HEK293 (cell line): ENCODE measurements around the gene NUP88.

Experiments
- CTCF ChIP-seq: fragments of 450-650 bp; formaldehyde crosslinking; IDR thresholded peaks from 2 replicates; pipeline ENCODE4 v1.5.1; 2016; ENCODE audit warnings: missing biosample characterization, missing genetic modification characterization
- INSM2 ChIP-seq: fragments of 450-650 bp; formaldehyde crosslinking; IDR thresholded peaks from 2 replicates; pipeline ENCODE4 v1.5.1; 2016; ENCODE audit warnings: missing biosample characterization, missing genetic modification characterization
- PRDM1 ChIP-seq: fragments of 450-650 bp; formaldehyde crosslinking; IDR thresholded peaks from 2 replicates; pipeline ENCODE4; 2016; ENCODE audit warnings: missing biosample characterization, missing genetic modification characterization
- SETDB1 ChIP-seq: IDR thresholded peaks from one replicate; pipeline ENCODE4 v1.6.1; 2017; ENCODE audit warnings: mild to moderate bottlenecking, low read length, moderate library complexity, mixed read lengths; ENCODE audit not compliant: insufficient read length
- YY1 ChIP-seq: fragments of 450-650 bp; formaldehyde crosslinking; IDR thresholded peaks from 2 replicates; pipeline ENCODE4 v1.5.1; 2018; ENCODE audit warnings: missing biosample characterization, missing genetic modification characterization
- ZNF274 ChIP-seq, 2 experiments: fragments of 200-500 bp in 1 of 2; fragments of 450-650 bp in 1 of 2; sonication (Bioruptor generic) in 1 of 2; formaldehyde crosslinking in 1 of 2; IDR thresholded peaks; 2 replicates each; pipeline versions ENCODE4 v1.5.1 to v1.6.1; 2014 to 2016; ENCODE audit warnings: borderline replicate concordance in 1 of 2, inconsistent platforms in 1 of 2, low read length in 1 of 2, missing biosample characterization in 1 of 2, missing genetic modification characterization in 1 of 2
- ZNF324 ChIP-seq: fragments of 450-650 bp; formaldehyde crosslinking; IDR thresholded peaks from 2 replicates; pipeline ENCODE4 v1.5.1; 2016; ENCODE audit warnings: missing biosample characterization, missing genetic modification characterization

GRCh38 chr17:5364696-5365095 is 54.8 kb downstream of the NUP88 start:
- TF ChIP-seq ZNF274 (IDR thresholded peaks at IDR 0.05; ENCODE audit: low read length): no peak
- no peak for TF ChIP-seq ZNF274 (tag by site-specific recombination; IDR thresholded peaks at IDR 0.05; ENCODE audit: borderline replicate concordance)
- TF ChIP-seq ZNF324: no peak
- TF ChIP-seq YY1: no peak
- no peak for TF ChIP-seq SETDB1
- TF ChIP-seq CTCF: no peak
- TF ChIP-seq INSM2: no peak
- no peak for TF ChIP-seq PRDM1
